Keratinocyte (primary cell): Measurements from ENCODE around the gene PCDHGA10. TPM values are rescaled to one million over a fixed set of nuclear protein-coding genes. Genes with fewer than 3 reads are reported as not detected.
"Not testable (repeated sequence)": the region's sequence is repeated elsewhere in the genome, so short reads cannot be mapped to it uniquely, and the experiment has no call there.

ENCODE experiments used
- DNase-seq: peaks from one replicate; pipeline ENCODE4 v3.0.0-alpha.2; 2011; ENCODE audit warnings: low read depth, missing footprints, low spot score
- FAIRE-seq: peaks from 2 replicates; lab custom pipeline; 2011; peaks lifted over from hg19 to GRCh38; lab: Jason Lieb, UNC
- H2AFZ ChIP-seq: 2 replicates; pipeline ENCODE4 v1.6.0; 2012; ENCODE audit warnings: low read length, control low read depth, inconsistent platforms; ENCODE audit not compliant: control insufficient read depth
- H3K27ac ChIP-seq: 2 replicates; pipeline ENCODE4 v1.5.1; 2011; ENCODE audit warnings: low read length; ENCODE audit not compliant: control insufficient read depth, insufficient read depth
- H3K27me3 ChIP-seq: 3 replicates; pipeline ENCODE4 v1.6.0; 2011; ENCODE audit warnings: low read length; ENCODE audit not compliant: control insufficient read depth, insufficient read depth; ENCODE audit errors: extremely low read depth
- H3K36me3 ChIP-seq, 2 experiments: 2 replicates in 1 of 2; 3 replicates in 1 of 2; pipeline ENCODE4 v1.5.1; 2011; ENCODE audit warnings: low read length in 2 of 2, mild to moderate bottlenecking in 1 of 2; ENCODE audit not compliant: control insufficient read depth in 2 of 2, insufficient read depth in 2 of 2; ENCODE audit errors: extremely low read depth in 1 of 2
- H3K4me1 ChIP-seq: 3 replicates; pipeline ENCODE4 v1.5.1; 2011; ENCODE audit warnings: low read length; ENCODE audit not compliant: control insufficient read depth, insufficient read depth; ENCODE audit errors: extremely low read depth
- H3K4me2 ChIP-seq: 3 replicates; pipeline ENCODE4 v1.6.0; 2011; ENCODE audit warnings: low read depth, low read length; ENCODE audit not compliant: control insufficient read depth, insufficient read depth; ENCODE audit errors: extremely low read depth
- H3K4me3 ChIP-seq, 3 experiments: fragments of 200-600 bp in 1 of 3; sonication (generic) in 1 of 3; 2 replicates in 2 of 3; 3 replicates in 1 of 3; pipeline ENCODE4 v1.5.1; 2011 to 2016; ENCODE audit warnings: low read length in 3 of 3, mild to moderate bottlenecking in 3 of 3, control low read depth in 2 of 3, inconsistent platforms in 1 of 3, low read depth in 1 of 3, mixed read lengths in 1 of 3, mixed run types in 1 of 3, moderate library complexity in 1 of 3; ENCODE audit not compliant: control insufficient read depth in 2 of 3, insufficient read depth in 2 of 3; ENCODE audit errors: extremely low read depth in 1 of 3
- H3K79me2 ChIP-seq: 2 replicates; pipeline ENCODE4 v1.6.0; 2012; ENCODE audit warnings: low read length; ENCODE audit not compliant: control insufficient read depth, insufficient read depth
- H3K9ac ChIP-seq: 3 replicates; pipeline ENCODE4 v1.6.0; 2011; ENCODE audit warnings: low read length; ENCODE audit not compliant: control insufficient read depth, insufficient read depth; ENCODE audit errors: extremely low read depth
- H3K9me1 ChIP-seq: 3 replicates; pipeline ENCODE4 v1.6.0; 2011; ENCODE audit warnings: low read length; ENCODE audit not compliant: control insufficient read depth, insufficient read depth; ENCODE audit errors: extremely low read depth
- H3K9me3 ChIP-seq: 2 replicates; pipeline ENCODE4 v1.5.1; 2012; ENCODE audit warnings: low read depth, low read length; ENCODE audit not compliant: control insufficient read depth
- H4K20me1 ChIP-seq: 3 replicates; pipeline ENCODE4 v1.6.0; 2011; ENCODE audit warnings: low read length; ENCODE audit not compliant: control insufficient read depth, insufficient read depth; ENCODE audit errors: extremely low read depth
- EZH2 ChIP-seq: IDR thresholded peaks from one replicate; pipeline ENCODE4 v1.6.1; 2012; ENCODE audit warnings: inconsistent platforms, mild to moderate bottlenecking, low read length, moderate library complexity
- dilution Hi-C: fragments of 300-500 bp; cut with MboI; formaldehyde crosslinking; loops from one replicate; pipeline ENCODE4 v1.7.0; 2020; ENCODE audit warnings: low sequenced_read_pairs; ENCODE audit not compliant: extremely low pct_ligation_motif_present
- polyA plus RNA-seq, 5 experiments: library from polyadenylated mRNA; depleted of rRNA in 3 of 5; stranded (reverse) in 3 of 5; stranded (forward) in 1 of 5; unstranded in 1 of 5; fragments of >200 nt; gene quantifications; 1 replicate in 1 of 5; 2 replicates in 3 of 5; 3 replicates in 1 of 5; pipeline versions ENCODE4 v1.2.1 to v1.2.3, GENCODE V29; 2011 to 2012; ENCODE audit warnings: missing spikeins in 2 of 5, low read depth in 1 of 5, low replicate concordance in 1 of 5
- TF ChIP-seq, protein P1 (sequence below), 3 experiments: IDR thresholded peaks in 1 of 3; conservative IDR thresholded peaks in 1 of 3; optimal IDR thresholded peaks in 1 of 3; 2 replicates in 2 of 3; 3 replicates in 1 of 3; pipeline versions ENCODE3 to v1.5.1; 2011; ENCODE audit warnings: low read length in 3 of 3, mild to moderate bottlenecking in 3 of 3, moderate library complexity in 2 of 3, control low read depth in 1 of 3, inconsistent platforms in 1 of 3; ENCODE audit not compliant: insufficient read depth in 2 of 3; ENCODE audit errors: extremely low read depth in 1 of 3

Gene PCDHGA10
- polyA plus RNA-seq, 1 donor (not counting 4 experiments of a cell fraction or from before 2014, with no cell fraction given): 1.3 TPM

DNA sequence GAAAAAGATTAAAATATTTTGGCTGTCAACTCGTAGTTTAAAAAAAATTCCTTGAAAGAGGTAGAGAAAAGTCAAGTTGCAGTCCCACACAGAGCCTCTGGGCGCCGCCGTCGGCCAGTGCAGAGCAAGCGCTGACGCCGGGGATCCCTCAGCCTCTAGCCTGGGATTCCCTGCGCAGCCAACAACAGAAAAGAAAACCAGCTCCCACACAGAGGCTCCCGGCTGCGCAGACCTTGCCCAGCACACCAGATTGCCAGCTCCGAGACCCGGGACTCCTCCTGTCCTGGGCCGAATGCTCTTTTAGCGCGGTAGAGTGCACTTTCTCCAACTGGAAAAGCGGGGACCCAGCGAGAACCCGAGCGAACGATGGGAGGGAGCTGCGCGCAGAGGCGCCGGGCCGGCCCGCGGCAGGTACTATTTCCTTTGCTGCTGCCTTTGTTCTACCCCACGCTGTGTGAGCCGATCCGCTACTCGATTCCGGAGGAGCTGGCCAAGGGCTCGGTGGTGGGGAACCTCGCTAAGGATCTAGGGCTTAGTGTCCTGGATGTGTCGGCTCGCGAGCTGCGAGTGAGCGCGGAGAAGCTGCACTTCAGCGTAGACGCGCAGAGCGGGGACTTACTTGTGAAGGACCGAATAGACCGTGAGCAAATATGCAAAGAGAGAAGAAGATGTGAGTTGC, 4.8 kb downstream of the PCDHGA10 start, which contains the start of gene PCDHGB7:
Gene PCDHGB7 (plus strand): TSS at position 184 of the 679 bp plus-strand sequence. CDS start 183 bp downstream, at position 367.
- Histone ChIP-seq H3K4me2 (peak within 1 kb of the TSS; percentile 44), H3K27me3 (peaks cover 34% of the 10 kb centered on the region)
- not testable (repeated sequence) for H4K20me1 ChIP-seq

DNA sequence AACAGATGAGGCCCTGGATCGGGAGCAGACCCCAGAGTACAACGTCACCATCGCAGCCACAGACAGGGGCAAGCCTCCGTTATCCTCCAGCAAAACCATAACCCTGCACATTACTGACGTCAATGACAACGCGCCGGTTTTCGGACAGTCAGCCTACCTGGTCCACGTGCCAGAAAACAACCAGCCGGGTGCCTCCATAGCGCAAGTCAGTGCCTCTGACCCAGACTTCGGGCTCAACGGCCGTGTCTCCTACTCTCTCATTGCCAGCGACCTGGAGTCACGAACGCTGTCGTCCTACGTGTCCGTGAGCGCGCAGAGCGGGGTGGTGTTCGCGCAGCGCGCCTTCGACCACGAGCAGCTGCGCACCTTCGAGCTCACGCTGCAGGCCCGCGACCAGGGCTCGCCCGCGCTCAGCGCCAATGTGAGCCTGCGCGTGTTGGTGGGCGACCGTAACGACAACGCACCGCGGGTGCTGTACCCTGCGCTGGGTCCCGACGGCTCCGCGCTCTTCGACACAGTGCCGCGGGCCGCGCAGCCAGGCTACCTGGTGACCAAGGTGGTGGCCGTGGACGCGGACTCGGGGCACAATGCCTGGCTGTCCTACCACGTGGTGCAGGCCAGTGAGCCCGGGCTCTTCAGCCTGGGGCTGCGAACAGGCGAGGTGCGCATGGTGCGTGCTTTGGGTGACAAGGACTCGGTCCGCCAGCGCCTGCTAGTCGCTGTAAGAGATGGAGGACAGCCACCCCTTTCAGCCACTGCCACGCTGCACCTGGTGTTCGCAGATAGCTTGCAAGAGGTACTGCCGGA, 6.5 kb downstream of the PCDHGA10 start:
- Histone ChIP-seq H3K27ac (no peak overlapping the region), H3K9me3 (peaks cover 28% of the 10 kb centered on the region), H3K79me2 (no peaks in the 10 kb centered on the region), H3K4me2 (no peak overlapping the region), H3K9ac (no peak overlapping the region), H3K9me1 (no peaks in the 10 kb centered on the region), H3K4me1 (no peaks in the 10 kb centered on the region), H3K27me3 (peaks cover 33% of the 10 kb centered on the region), H3K36me3 (no peaks in the 10 kb centered on the region), H2AFZ (no peak overlapping the region), H3K4me3 (no peak overlapping the region), H4K20me1 (no peaks in the 10 kb centered on the region)
- DNase-seq: no peak
- FAIRE-seq: no peak
- dilution Hi-C loops: no loop called here
- TF ChIP-seq, protein P1, sequence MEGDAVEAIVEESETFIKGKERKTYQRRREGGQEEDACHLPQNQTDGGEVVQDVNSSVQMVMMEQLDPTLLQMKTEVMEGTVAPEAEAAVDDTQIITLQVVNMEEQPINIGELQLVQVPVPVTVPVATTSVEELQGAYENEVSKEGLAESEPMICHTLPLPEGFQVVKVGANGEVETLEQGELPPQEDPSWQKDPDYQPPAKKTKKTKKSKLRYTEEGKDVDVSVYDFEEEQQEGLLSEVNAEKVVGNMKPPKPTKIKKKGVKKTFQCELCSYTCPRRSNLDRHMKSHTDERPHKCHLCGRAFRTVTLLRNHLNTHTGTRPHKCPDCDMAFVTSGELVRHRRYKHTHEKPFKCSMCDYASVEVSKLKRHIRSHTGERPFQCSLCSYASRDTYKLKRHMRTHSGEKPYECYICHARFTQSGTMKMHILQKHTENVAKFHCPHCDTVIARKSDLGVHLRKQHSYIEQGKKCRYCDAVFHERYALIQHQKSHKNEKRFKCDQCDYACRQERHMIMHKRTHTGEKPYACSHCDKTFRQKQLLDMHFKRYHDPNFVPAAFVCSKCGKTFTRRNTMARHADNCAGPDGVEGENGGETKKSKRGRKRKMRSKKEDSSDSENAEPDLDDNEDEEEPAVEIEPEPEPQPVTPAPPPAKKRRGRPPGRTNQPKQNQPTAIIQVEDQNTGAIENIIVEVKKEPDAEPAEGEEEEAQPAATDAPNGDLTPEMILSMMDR (optimal IDR thresholded peaks at IDR 0.05 in 1 of 3, IDR thresholded peaks at IDR 0.05 in 1 of 3, conservative IDR thresholded peaks at IDR 0.05 in 1 of 3; ENCODE audit: extremely low read depth in 1 of 3, insufficient read depth in 2 of 3, low read length in 3 of 3): no peak
- TF ChIP-seq EZH2: no peak

More for the DNA sequence above, 4.8 kb downstream of the PCDHGA10 start, which contains the start of gene PCDHGB7:
- Histone ChIP-seq H2AFZ (peak within 1 kb of the TSS; percentile 61), H3K4me3 (peak within 1 kb of the TSS; percentile 36 to 46 (median 43)), H3K9ac (peak within 1 kb of the TSS; percentile 16), H3K9me3 (peaks cover 24% of the 10 kb centered on the region)
- H3K27ac ChIP-seq, H3K79me2 ChIP-seq, H3K4me1 ChIP-seq, dilution Hi-C loops, DNase-seq, H3K36me3 ChIP-seq, H3K9me1 ChIP-seq, FAIRE-seq: not testable (repeated sequence)
- TF ChIP-seq, protein P1 (optimal IDR thresholded peaks at IDR 0.05 in 1 of 3, IDR thresholded peaks at IDR 0.05 in 1 of 3, conservative IDR thresholded peaks at IDR 0.05 in 1 of 3; ENCODE audit: extremely low read depth in 1 of 3, insufficient read depth in 2 of 3, low read length in 3 of 3): peak; percentile 55 to 78 (median 66)
